Astrocyte (in vitro differentiated cells and primary cell): ENCODE data around the gene ICA1. TPM values are rescaled to one million over a fixed set of nuclear protein-coding genes. Genes with fewer than 3 reads are reported as not detected.
A peak's percentile ranks its signal among the peaks of the same experiment; 100 is the strongest.

Experiments
- DNase-seq: peaks from one replicate; pipeline ENCODE4 v3.0.0-alpha.2; 2010; ENCODE audit warnings: low read depth
- FAIRE-seq: peaks from 2 replicates; lab custom pipeline; 2011; peaks lifted over from hg19 to GRCh38; lab: Jason Lieb, UNC
- H2AFZ ChIP-seq: 2 replicates; pipeline ENCODE4 v1.6.0; 2012; ENCODE audit warnings: low read depth, low read length, inconsistent platforms
- H3K27ac ChIP-seq: 2 replicates; pipeline ENCODE4 v1.5.1; 2011; ENCODE audit warnings: low read depth, low read length, inconsistent platforms
- H3K27me3 ChIP-seq: 2 replicates; pipeline ENCODE4 v1.6.0; 2011; ENCODE audit warnings: low read length, inconsistent platforms; ENCODE audit not compliant: insufficient read depth
- H3K36me3 ChIP-seq: 2 replicates; pipeline ENCODE4 v1.5.1; 2011; ENCODE audit warnings: low read length, inconsistent platforms; ENCODE audit not compliant: insufficient read depth
- H3K4me1 ChIP-seq: 2 replicates; pipeline ENCODE4 v1.5.1; 2011; ENCODE audit warnings: low read length, inconsistent platforms; ENCODE audit not compliant: insufficient read depth
- H3K4me2 ChIP-seq: 2 replicates; pipeline ENCODE4 v1.6.0; 2012; ENCODE audit warnings: low read length, inconsistent platforms
- H3K4me3 ChIP-seq: 2 replicates; pipeline ENCODE4 v1.5.1; 2011; ENCODE audit warnings: low read depth, mild to moderate bottlenecking, low read length, inconsistent platforms; ENCODE audit not compliant: insufficient read depth
- H3K79me2 ChIP-seq: 2 replicates; pipeline ENCODE4 v1.6.0; 2012; ENCODE audit warnings: mild to moderate bottlenecking, low read length, inconsistent platforms; ENCODE audit not compliant: insufficient read depth
- H3K9ac ChIP-seq: 2 replicates; pipeline ENCODE4 v1.6.0; 2012; ENCODE audit warnings: mild to moderate bottlenecking, low read length, inconsistent platforms
- H3K9me3 ChIP-seq: 2 replicates; pipeline ENCODE4 v1.5.1; 2012; ENCODE audit warnings: low read depth, mild to moderate bottlenecking, low read length, inconsistent platforms; ENCODE audit not compliant: insufficient read depth
- H4K20me1 ChIP-seq: 2 replicates; pipeline ENCODE4 v1.6.0; 2012; ENCODE audit warnings: low read length, inconsistent platforms; ENCODE audit not compliant: insufficient read depth
- H3K27ac Mint-ChIP-seq: one replicate; pipeline ENCODE4 v1.8.0; 2021; ENCODE audit warnings: mild to moderate bottlenecking, mixed read lengths; ENCODE audit not compliant: unreplicated experiment
- H3K27me3 Mint-ChIP-seq: one replicate; pipeline ENCODE4 v1.8.0; 2021; ENCODE audit warnings: low read depth, mixed read lengths; ENCODE audit not compliant: unreplicated experiment
- H3K36me3 Mint-ChIP-seq: one replicate; pipeline ENCODE4 v1.8.0; 2021; ENCODE audit warnings: low read depth, mixed read lengths; ENCODE audit not compliant: unreplicated experiment
- H3K4me1 Mint-ChIP-seq: one replicate; pipeline ENCODE4 v1.8.0; 2021; ENCODE audit warnings: low read depth, mixed read lengths; ENCODE audit not compliant: unreplicated experiment
- H3K4me3 Mint-ChIP-seq: one replicate; pipeline ENCODE4 v1.8.0; 2021; ENCODE audit warnings: mild to moderate bottlenecking, moderate library complexity, mixed read lengths; ENCODE audit not compliant: unreplicated experiment
- H3K9me3 Mint-ChIP-seq: one replicate; pipeline ENCODE4 v1.8.0; 2021; ENCODE audit warnings: mild to moderate bottlenecking, mixed read lengths; ENCODE audit not compliant: unreplicated experiment
- CTCF ChIP-seq: IDR thresholded peaks from 2 replicates; pipeline ENCODE4 v1.5.1; 2011; ENCODE audit warnings: low read depth, mild to moderate bottlenecking, inconsistent platforms, low read length, moderate library complexity; ENCODE audit not compliant: insufficient read depth
- EZH2 ChIP-seq: IDR thresholded peaks from 2 replicates; pipeline ENCODE4 v1.6.1; 2012; ENCODE audit warnings: mild to moderate bottlenecking, low read length, inconsistent platforms; ENCODE audit not compliant: insufficient read depth
- total RNA-seq: library from RNA; stranded (reverse); gene quantifications from 2 replicates; pipeline ENCODE4 v1.2.1, GENCODE V29; 2021

Gene ICA1
- total RNA-seq, 1 donor from 2014 or later = 8.0 TPM

DNA sequence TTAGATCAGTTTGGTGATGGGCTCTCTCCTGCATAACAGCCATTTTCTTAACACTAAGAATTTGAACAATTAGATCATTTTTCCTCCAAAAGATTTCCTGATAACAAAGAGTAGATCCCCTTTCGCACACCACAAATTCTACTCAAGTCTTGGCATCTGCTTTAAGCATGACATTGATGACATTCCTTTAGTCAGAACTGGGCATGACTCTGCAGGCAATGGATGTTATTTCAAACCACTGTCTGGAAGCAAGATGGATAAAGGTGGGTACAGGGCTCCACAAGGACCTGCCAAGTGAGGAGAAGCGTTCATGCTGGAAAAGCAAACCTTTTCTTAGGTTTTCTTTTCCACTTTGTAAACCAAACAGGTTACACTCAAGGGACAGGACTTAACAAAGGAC, 169.8 kb downstream of the ICA1 start:
- H3K4me1 ChIP-seq = no peaks in the 10 kb centered on the region
- Mint-ChIP-seq H3K27me3 (no peaks in the 10 kb centered on the region), H3K27ac (no peak overlapping the region), H3K4me3 (no peak overlapping the region), H3K9me3 (no peaks in the 10 kb centered on the region), H3K4me1 (peaks cover 3% of the 10 kb centered on the region), H3K36me3 (no peaks in the 10 kb centered on the region)
- no peak overlapping the region for H3K27ac ChIP-seq
- H3K79me2 ChIP-seq = no peaks in the 10 kb centered on the region
- no peak overlapping the region for H3K9ac ChIP-seq
- H3K9me3 ChIP-seq = no peaks in the 10 kb centered on the region
- no peak overlapping the region for H2AFZ ChIP-seq
- TF ChIP-seq EZH2 (no peak), CTCF (no peak)
- H3K4me3 ChIP-seq = no peak overlapping the region
- no peak overlapping the region for H3K4me2 ChIP-seq
- peak; percentile 33 for DNase-seq
- no peaks in the 10 kb centered on the region for H4K20me1 ChIP-seq
- H3K36me3 ChIP-seq = peaks cover 2% of the 10 kb centered on the region
- FAIRE-seq = no peak
- H3K27me3 ChIP-seq = no peaks in the 10 kb centered on the region

GRCh38 chr7:8089036-8089780, 172.8 kb downstream of the ICA1 start:
- Histone ChIP-seq H3K79me2 (no peaks in the 10 kb centered on the region), H2AFZ (no peak overlapping the region), H3K4me1 (no peaks in the 10 kb centered on the region), H3K9me3 (no peaks in the 10 kb centered on the region), H3K27ac (no peak overlapping the region), H3K9ac (no peak overlapping the region), H3K4me2 (no peak overlapping the region), H4K20me1 (no peaks in the 10 kb centered on the region), H3K36me3 (peaks cover 3% of the 10 kb centered on the region), H3K4me3 (no peak overlapping the region), H3K27me3 (no peaks in the 10 kb centered on the region)
- H3K27me3 Mint-ChIP-seq = no peaks in the 10 kb centered on the region
- H3K4me3 Mint-ChIP-seq = no peak overlapping the region
- no peak for FAIRE-seq
- H3K4me1 Mint-ChIP-seq = peaks cover 3% of the 10 kb centered on the region
- TF ChIP-seq CTCF (no peak), EZH2 (no peak)
- no peak overlapping the region for H3K27ac Mint-ChIP-seq
- no peak for DNase-seq
- H3K36me3 Mint-ChIP-seq = no peaks in the 10 kb centered on the region
- no peaks in the 10 kb centered on the region for H3K9me3 Mint-ChIP-seq

- FAIRE-seq (no peak), DNase-seq (no peak)
- Histone ChIP-seq H3K4me3 (no peak overlapping the region), H3K4me2 (no peak overlapping the region), H3K27me3 (no peaks in the 10 kb centered on the region), H2AFZ (no peak overlapping the region), H3K9me3 (no peaks in the 10 kb centered on the region), H3K79me2 (no peaks in the 10 kb centered on the region), H3K4me1 (no peaks in the 10 kb centered on the region), H3K27ac (no peak overlapping the region), H3K9ac (no peak overlapping the region), H4K20me1 (no peaks in the 10 kb centered on the region), H3K36me3 (peaks cover 3% of the 10 kb centered on the region)
- H3K27me3 Mint-ChIP-seq = no peaks in the 10 kb centered on the region
- no peak overlapping the region for H3K4me3 Mint-ChIP-seq
- H3K27ac Mint-ChIP-seq = no peak overlapping the region
- H3K4me1 Mint-ChIP-seq = no peaks in the 10 kb centered on the region
- no peaks in the 10 kb centered on the region for H3K9me3 Mint-ChIP-seq
- no peak for TF ChIP-seq EZH2
- no peak for TF ChIP-seq CTCF
- H3K36me3 Mint-ChIP-seq = no peaks in the 10 kb centered on the region
These were observed 175.7 kb downstream of the ICA1 start for GRCh38 chr7:8086239-8086638.
